ENCODE measurements around the gene NME1. TPM values are rescaled to one million over a fixed set of nuclear protein-coding genes. Genes with fewer than 3 reads are reported as not detected.
"Not testable (repeated sequence)": the region's sequence is repeated elsewhere in the genome, so short reads cannot be mapped to it uniquely, and the experiment has no call there.

Gene NME1
- total RNA-seq: 62.2 TPM

DNA sequence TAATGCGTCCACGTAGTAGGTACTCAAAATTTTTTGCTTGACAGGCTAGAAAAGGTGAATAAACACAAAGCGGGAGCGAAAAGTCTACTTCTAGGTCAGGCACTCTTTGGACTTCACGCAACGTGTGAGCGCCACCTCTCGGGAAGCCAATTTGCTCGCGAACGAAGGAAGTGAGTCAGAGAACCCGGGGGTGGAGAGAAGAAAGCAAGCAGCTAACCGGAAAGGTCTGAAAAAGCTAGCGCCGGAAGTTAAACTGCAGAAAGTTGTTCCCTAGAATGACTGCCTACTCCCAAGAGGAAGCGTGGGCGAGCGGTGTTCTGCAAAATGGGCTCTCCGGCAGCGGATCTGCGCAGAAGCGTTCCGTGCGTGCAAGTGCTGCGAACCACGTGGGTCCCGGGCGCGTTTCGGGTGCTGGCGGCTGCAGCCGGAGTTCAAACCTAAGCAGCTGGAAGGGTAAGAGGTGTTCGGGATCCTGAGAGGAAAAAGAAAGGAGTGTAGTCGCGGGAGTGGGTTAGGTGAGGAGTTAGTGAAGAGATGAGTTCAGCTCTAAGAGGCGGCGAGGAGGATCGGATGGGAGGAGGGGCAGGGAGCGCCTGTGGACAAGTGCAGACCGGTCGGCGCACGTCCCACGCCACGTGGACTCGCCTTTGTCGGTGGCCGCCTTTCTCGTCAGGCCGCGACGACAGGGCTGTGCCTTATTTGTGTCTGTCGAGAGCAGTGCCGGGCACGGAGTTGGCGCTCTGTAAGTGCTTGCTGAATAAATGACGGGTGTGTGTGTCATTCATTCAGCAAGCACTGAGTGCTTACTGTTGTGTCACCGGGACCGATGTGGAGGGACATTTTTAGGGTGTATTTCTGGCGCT is at the start of gene NME1:
Gene NME1, plus strand, starts transcription at position 350 of the 863 bp plus-strand sequence. CDS start 2,096 bp downstream, outside the sequence.
- peak; percentile 98 for DNase-seq

- no peak for DNase-seq
These were observed 45.6 kb upstream of the NME1 start for GRCh38 chr17:51107778-51108177.

DNA sequence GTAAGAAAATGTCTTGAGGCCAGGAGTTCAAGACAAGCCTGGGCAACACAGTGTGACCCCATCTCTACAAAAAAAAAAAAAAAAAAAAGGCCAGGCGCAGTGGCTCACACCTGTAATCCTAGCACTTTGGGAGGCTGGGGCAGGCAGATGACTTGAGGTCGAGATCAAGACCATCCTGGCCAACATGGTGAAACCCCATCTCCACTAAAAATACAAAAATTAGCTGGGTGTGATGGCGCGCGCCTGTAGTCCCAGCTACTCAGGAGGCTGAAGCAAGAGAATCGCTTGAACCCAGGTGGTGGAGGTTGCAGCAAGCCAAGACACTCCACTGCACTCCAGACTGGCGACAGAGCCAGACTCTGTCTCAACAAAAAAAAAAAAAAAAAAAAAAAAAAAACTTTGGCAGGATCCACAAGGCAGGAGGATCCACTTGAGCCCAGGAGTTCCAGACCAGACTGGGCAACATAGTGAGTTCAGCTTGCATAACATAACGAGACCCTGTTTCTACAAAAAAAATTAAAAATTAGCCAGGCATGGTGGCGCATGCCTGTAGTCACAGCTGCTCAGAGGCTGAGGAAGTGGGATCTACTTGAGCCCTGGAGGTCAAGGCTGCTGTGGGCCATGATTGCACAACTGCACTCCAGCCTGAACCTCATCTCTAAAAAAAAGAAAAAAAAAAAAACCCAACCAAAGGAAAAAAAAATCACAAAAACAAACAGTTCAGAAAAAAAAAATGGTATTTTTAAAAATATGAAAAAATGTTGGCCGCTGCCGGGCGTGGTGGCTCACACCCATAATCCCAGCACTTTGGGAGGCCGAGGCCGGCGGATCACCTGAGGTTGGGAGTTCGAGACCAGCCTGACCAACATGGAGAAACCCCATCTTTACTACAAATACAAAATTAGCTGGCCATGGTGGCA is 40.8 kb upstream of the NME1 start:
- DNase-seq: not testable (repeated sequence)

DNA sequence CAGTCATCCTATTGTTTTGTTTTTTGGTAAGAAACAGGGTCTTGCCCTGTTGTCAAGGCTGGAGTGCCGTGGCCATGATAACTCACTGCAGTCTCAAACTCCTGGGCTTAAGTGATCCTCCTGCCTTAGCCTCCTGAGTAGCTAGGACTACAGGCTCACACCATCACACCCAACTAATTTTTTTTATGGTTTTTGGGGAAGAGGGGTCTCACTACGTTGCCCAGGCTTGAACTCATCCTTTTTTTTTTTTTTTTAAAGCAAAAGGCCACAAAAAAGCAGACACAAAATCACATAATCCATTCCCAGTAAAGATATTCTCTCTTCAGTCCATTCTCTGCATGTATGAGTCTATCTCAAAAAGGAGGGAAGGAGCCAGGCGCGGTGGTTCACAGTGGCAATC is 38.2 kb upstream of the NME1 start:
- DNase-seq: no peak

GRCh38 chr17:51118330-51119195 is 34.8 kb upstream of the NME1 start:
- DNase-seq: no peak

DNA sequence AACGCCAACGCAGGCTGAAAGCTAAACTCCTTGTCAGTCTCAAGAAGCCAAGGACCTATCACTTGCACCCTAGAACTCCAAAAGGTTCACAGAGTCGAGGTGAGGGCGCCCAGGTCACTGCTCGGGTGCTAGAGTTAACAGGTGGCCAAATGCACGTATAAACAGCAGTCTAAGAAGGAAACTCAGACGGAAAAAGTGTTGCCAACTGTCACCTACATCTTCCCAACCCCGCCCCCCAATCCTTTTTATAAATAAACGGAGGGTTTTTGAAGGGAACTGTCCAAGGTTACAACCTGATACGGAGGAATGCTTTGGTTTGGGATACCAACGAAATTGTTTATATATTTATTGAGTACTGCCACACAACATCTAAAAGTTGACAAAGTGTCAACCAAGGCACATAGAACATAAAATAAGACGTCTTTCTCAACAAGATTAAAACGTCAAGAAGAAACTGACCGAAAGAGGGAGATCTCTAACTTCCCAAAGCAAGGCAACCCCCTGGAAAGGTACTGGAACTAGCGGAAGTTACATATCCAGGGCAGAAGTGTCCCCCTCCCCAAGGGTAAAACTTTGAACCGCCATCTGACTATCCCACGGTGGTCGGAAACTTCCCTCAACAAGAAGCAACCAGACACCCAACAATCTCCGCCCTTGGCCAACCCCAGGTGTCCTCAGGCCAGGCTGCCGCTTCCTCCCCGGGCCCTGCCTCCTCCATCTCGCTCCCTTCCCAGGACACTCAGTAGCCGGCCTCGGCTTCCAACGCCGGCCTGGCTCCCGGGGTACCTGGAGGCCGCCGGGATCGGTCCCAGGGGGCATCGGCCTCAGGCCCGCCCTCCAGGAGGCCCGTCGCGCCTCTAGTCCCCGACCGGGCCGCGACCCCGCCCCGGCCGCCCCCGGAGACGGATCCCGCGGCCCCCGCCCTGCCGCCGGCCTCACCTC is 33.7 kb upstream of the NME1 start:
- no peak for DNase-seq

DNA sequence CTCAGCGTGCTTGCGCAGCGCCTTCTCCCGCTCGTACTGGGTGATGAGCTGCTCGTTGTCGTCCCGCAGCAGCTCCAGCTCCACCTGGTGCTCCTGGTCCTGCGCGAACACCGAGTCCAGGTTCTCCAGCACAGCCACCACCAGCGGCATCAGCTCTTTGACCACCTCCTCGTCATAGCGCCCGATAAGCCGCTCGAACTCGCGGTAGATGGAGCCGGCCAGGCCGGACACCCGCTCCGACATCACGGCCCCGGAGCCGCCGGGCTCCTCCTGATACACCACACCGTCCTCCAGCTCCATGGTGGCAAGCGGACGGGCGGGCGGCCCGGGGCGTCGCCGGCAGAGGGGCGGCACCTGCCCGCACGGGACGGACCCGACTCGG is 33.0 kb upstream of the NME1 start:
- DNase-seq: peak; percentile 36

DNA sequence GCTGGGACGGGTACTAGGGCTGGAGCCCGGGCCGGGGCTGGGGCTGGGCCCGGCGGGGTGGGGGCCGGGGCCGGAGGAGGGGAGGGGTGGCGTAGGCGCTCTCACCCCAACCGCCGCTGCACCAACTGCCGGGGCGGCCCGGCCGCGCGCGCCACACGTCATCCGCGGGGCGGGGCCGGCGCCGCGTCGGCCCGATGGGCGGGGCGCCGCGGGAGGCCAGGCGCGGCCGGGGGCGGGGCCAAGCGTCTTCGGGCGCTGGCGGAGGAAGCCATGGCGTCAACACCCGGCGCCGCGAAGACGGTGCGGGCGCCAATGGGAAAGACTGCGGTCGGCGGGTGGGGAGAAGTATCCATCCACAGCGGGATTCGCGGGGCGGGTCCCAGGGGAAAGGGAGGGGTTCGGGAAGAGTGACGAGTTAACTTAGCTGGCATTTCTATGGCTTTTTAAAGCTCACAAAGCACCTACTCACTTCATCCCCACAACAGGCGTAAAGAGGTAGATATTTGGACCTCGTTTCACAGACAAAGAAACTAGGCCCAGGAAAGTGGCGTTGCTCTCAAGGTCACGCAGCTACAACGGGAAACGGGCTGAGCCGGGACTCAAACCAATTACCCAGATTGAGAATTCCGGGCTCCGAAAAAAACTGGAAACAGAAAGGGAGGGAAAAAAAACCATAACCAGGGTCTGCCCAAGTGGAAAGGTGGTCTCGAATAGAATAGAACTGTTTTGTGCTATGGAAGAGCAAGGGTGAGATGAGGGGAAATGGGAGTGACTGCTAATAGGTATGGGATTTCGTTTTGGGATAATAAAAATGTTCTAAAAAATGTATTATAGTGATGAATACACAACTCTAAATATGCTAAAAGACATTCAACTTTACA is 32.4 kb upstream of the NME1 start, which contains the start of gene SPAG9:
Gene SPAG9, minus strand, starts transcription at position 130 of the 881 bp plus-strand sequence. CDS start 212 bp downstream, outside the sequence.
- peak; percentile 90 for DNase-seq

DNA sequence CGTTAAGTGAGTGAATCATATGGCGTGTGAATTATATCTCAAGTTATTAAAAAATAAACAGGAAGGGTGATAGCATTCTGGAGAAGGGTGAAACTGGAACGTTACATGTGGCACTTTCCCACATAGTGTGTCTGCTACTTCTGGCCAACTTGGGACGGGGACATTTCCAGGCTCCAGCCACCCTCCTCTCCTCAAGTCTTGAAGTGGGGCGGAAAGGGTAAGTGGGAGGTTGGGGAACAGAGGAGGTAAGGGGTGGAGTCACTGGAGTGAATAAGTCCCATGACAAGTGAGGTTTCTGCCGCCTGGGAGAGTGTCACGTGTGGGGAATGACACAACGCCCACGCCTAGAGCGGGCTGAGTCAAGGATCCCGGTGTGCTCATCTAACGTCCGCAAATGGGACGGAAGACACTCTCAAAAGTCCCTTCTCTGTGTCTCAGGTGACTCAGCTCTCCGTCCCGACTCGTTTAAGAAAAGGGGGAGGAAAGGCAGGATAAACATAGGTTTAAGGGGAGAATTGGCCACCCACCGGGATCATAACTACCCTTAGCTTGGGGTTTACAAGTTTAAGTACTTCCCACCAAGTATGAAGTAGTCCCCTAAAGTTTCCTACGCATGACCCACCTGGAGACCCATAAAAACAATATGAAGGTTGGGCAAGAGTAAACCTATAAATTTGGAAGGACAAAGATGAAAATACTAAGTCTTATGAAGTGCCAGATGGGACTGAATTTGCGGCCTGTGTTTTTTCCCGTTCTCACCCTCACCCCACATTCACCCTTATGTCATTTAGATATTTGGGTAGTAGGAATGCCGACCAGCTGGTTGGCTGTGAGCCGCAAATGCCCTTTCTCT is 31.5 kb upstream of the NME1 start:
- DNase-seq: peak; percentile 73

- not testable (repeated sequence) for DNase-seq
These were observed 30.8 kb upstream of the NME1 start for GRCh38 chr17:51122473-51123115.

GRCh38 chr17:51124640-51125503 is 28.5 kb upstream of the NME1 start:
- no peak for DNase-seq

DNA sequence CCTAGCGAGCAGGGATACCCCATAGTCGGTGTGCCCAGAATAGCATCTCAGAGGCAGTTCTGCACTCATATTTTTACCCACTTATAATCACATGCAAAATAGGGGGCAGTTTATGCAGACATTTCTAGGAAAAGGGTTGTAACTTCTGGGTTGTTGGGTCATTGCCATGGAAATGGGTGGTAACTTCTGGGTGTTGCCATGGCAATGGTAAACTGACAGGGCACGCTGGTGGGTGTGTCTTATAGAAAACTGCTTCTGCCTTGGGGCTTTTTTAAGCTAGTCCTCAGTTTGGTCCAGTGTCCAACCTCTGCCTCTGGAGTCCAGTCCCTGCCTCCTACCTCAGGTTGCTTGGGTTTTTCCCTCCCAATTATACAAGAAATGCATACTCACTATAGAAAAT is 25.3 kb upstream of the NME1 start:
- no peak for DNase-seq

- DNase-seq: no peak
These were observed 20.4 kb upstream of the NME1 start for GRCh38 chr17:51132964-51133319.

DNA sequence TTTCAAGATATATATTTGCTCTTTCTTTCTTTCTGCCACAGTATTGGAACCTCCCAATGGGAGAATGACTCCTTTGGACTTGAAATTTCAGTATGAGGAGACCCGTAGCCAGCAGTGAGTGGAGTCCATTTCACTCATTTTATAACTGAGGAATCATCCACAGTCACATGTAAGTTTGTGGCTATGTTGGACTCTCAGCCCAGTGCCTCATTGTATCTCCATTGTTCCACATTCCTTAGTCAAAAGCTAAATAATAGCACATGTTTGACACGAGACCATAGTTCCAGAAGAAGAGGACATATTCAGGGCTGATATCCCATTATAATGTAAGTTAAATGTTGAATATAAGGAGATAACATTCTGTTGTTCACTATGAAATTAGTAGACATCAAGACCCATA is 20.0 kb upstream of the NME1 start:
- DNase-seq: no peak

DNA sequence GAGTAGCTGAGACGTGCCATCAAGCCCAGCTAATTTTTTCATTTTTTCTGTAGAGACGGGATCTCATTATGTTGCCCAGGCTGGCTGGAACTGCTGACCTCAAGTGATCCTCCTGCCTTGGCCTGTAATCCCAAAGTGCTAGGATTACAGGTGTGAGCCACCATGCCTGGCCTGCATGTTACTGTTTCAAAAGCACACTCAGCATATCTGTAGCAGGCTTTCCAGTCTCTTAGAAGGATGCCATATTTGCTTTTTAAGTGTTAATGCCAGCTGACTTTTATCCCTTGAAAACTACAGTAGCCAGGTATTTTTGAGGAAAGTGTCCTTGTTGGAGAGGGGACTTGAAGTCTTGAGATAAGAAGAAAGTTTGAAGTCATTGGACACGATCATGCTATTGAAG is 17.4 kb upstream of the NME1 start:
- DNase-seq: no peak

DNA sequence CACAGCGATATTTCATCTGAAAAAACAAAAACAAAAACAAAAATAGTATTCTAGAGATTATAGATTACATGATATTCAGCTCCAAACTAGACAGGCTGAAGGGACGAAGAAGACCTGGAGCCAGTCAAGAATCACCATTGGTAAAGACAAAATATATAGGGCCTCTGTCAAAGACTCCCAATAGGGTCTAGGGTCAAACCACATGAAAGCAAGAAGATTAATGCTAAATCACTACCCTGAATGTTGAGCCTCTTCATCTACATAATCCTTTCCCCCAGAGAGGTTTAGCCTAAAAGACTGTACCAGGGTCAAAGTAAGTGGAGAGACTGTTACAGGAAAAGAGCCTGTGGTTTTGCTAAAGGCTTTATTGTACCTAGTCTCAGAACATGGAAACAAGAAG is 10.8 kb upstream of the NME1 start:
- DNase-seq: no peak

DNA sequence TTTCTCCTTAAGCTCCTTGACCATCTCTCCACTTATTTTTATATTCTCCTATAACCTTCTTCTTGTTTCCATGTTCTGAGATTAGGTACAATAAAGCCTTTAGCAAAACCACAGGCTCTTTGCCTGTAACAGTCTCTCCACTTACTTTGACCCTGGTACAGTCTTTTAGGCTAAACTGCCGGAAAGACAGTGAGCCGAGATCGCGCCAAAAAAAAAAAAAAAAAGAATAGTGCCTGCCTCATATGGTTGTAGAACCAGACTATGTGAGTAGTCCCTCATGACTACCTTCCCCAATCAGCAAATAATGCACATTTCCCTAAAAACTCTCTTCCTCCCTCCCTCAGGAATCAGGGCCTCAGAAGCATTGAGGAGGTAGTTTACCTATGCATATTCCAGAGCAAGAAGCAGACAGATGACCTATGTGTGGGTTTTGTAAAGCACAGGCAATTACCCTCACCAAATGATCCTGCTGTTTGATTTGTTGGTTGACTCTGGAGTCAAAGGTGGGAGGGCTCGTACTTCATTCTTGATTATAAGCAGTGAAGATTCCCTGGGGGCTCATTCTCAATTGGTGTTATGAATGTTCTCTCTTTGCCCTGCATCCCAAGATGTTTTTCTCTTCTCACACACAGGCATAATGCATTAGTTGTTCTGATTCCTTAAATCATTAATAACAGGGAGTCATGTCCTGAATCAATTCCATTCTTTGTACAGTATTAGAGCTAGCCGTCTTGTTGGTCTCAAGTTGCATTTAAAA is 8.9 kb upstream of the NME1 start:
- DNase-seq: no peak
